H9 (cell line): ENCODE data around the gene ARHGAP4. TPM values are rescaled to one million over a fixed set of nuclear protein-coding genes. Genes with fewer than 3 reads are reported as not detected.

Experiments used
- DNase-seq: peaks from one replicate; pipeline ENCODE4 v3.0.0-alpha.2; 2017
- H2AFZ ChIP-seq: one replicate; pipeline ENCODE4 v1.6.1; 2013; ENCODE audit warnings: mild to moderate bottlenecking, low read length, control low read depth, moderate library complexity
- H2AK5ac ChIP-seq: 2 replicates; pipeline ENCODE4 v1.6.1; 2013; ENCODE audit warnings: low read length, control low read depth, mixed read lengths; ENCODE audit not compliant: insufficient read length
- H2BK120ac ChIP-seq: one replicate; pipeline ENCODE4 v1.6.1; 2013; ENCODE audit warnings: low read depth, mild to moderate bottlenecking, low read length, control low read depth, inconsistent platforms; ENCODE audit not compliant: poor library complexity, severe bottlenecking
- H2BK12ac ChIP-seq: 2 replicates; pipeline ENCODE4 v1.6.1; 2013; ENCODE audit warnings: low read length, control low read depth, mixed read lengths, low read depth; ENCODE audit not compliant: insufficient read length
- H2BK15ac ChIP-seq: 2 replicates; pipeline ENCODE4 v1.6.1; 2013; ENCODE audit warnings: low read depth, low read length, control low read depth
- H2BK20ac ChIP-seq: one replicate; pipeline ENCODE4 v1.6.1; 2013; ENCODE audit warnings: low read depth, mild to moderate bottlenecking, low read length, control low read depth, inconsistent platforms; ENCODE audit not compliant: poor library complexity, severe bottlenecking
- H2BK5ac ChIP-seq: 2 replicates; pipeline ENCODE4 v1.6.1; 2013; ENCODE audit warnings: low read length, control low read depth, mixed read lengths; ENCODE audit not compliant: insufficient read length
- H3K14ac ChIP-seq: 2 replicates; pipeline ENCODE4 v1.6.1; 2013; ENCODE audit warnings: low read length, control low read depth; ENCODE audit not compliant: insufficient read depth
- H3K18ac ChIP-seq: 2 replicates; pipeline ENCODE4 v1.6.1; 2013; ENCODE audit warnings: low read depth, mild to moderate bottlenecking, mixed read lengths, low read length, control low read depth; ENCODE audit not compliant: insufficient read length
- H3K23ac ChIP-seq: 2 replicates; pipeline ENCODE4 v1.6.1; 2013; ENCODE audit warnings: low read length, control low read depth, mixed read lengths, low read depth; ENCODE audit not compliant: insufficient read length
- H3K23me2 ChIP-seq: 2 replicates; pipeline ENCODE4 v1.6.1; 2013; ENCODE audit warnings: low read depth, mild to moderate bottlenecking, mixed read lengths, low read length, control low read depth; ENCODE audit not compliant: insufficient read length, poor library complexity, severe bottlenecking
- H3K27ac ChIP-seq: 2 replicates; pipeline ENCODE4 v1.5.1; 2013; ENCODE audit warnings: low read length, control low read depth, mixed read lengths, low read depth; ENCODE audit not compliant: insufficient read length
- H3K27me3 ChIP-seq: 2 replicates; pipeline ENCODE4 v1.6.1; 2013; ENCODE audit warnings: low read length, control low read depth, inconsistent platforms; ENCODE audit not compliant: insufficient read depth
- H3K4ac ChIP-seq: 2 replicates; pipeline ENCODE4 v1.6.1; 2013; ENCODE audit warnings: low read depth, mild to moderate bottlenecking, control low read depth, inconsistent platforms, low read length, moderate library complexity
- H3K4me1 ChIP-seq: 2 replicates; pipeline ENCODE4 v1.6.1; 2013; ENCODE audit warnings: low read length, control low read depth, inconsistent platforms; ENCODE audit not compliant: insufficient read depth
- H3K4me2 ChIP-seq: 2 replicates; pipeline ENCODE4 v1.6.1; 2013; ENCODE audit warnings: low read length, control low read depth, mixed read lengths; ENCODE audit not compliant: insufficient read length, insufficient read depth
- H3K56ac ChIP-seq: 2 replicates; pipeline ENCODE4 v1.6.1; 2013; ENCODE audit warnings: low read depth, mild to moderate bottlenecking, mixed read lengths, low read length, control low read depth; ENCODE audit not compliant: insufficient read length
- H3K79me1 ChIP-seq: 2 replicates; pipeline ENCODE4 v1.6.1; 2013; ENCODE audit warnings: low read depth, mild to moderate bottlenecking, moderate library complexity, low read length, control low read depth, inconsistent platforms; ENCODE audit not compliant: insufficient read depth, poor library complexity, severe bottlenecking
- H3K79me2 ChIP-seq: 2 replicates; pipeline ENCODE4 v1.6.1; 2013; ENCODE audit warnings: low read length, control low read depth, inconsistent platforms; ENCODE audit not compliant: insufficient read depth
- H3K9ac ChIP-seq: 2 replicates; pipeline ENCODE4 v1.6.1; 2013; ENCODE audit warnings: low read length, control low read depth, mixed read lengths; ENCODE audit not compliant: insufficient read length; ENCODE audit errors: extremely low read depth
- H3K9me3 ChIP-seq: one replicate; pipeline ENCODE4 v1.6.1; 2013; ENCODE audit warnings: low read depth, low read length, inconsistent platforms; ENCODE audit not compliant: control insufficient read depth
- H3T11ph ChIP-seq: one replicate; pipeline ENCODE4 v1.6.1; 2013; ENCODE audit warnings: mild to moderate bottlenecking, low read length, control low read depth, inconsistent platforms
- H4K20me1 ChIP-seq: one replicate; pipeline ENCODE4 v1.6.1; 2013; ENCODE audit not compliant: control insufficient read depth, insufficient read length, insufficient read depth
- H4K5ac ChIP-seq: 2 replicates; pipeline ENCODE4 v1.6.1; 2013; ENCODE audit warnings: low read depth, mild to moderate bottlenecking, mixed read lengths, low read length, control low read depth; ENCODE audit not compliant: insufficient read length
- H4K8ac ChIP-seq: replicated peaks from 2 replicates; pipeline ENCODE4 v1.6.1; 2013; ENCODE audit warnings: low read length, control low read depth, mixed read lengths, low read depth; ENCODE audit not compliant: insufficient read length
- H4K91ac ChIP-seq: 2 replicates; pipeline ENCODE4 v1.6.1; 2013; ENCODE audit warnings: low read depth, mild to moderate bottlenecking, moderate library complexity, mixed read lengths, low read length, control low read depth; ENCODE audit not compliant: insufficient read length
- H3K27ac Mint-ChIP-seq, 3 experiments: 2 replicates in 2 of 3; 3 replicates in 1 of 3; pipeline ENCODE4 v1.8.0; 2020 to 2021; ENCODE audit warnings: mixed read lengths in 3 of 3, mild to moderate bottlenecking in 1 of 3, moderate library complexity in 1 of 3
- H3K27me3 Mint-ChIP-seq: 2 replicates; pipeline ENCODE4 v1.8.0; 2021; ENCODE audit warnings: low read depth, mild to moderate bottlenecking, moderate library complexity, mixed read lengths
- H3K36me3 Mint-ChIP-seq, 3 experiments: 2 replicates in 2 of 3; 3 replicates in 1 of 3; pipeline ENCODE4 v1.8.0; 2020 to 2021; ENCODE audit warnings: low read depth in 3 of 3, mixed read lengths in 3 of 3; ENCODE audit not compliant: insufficient read depth in 1 of 3
- H3K4me1 Mint-ChIP-seq, 2 experiments: 2 replicates each; pipeline ENCODE4 v1.8.0; 2020; ENCODE audit warnings: mixed read lengths in 2 of 2
- H3K4me3 Mint-ChIP-seq, 2 experiments: 2 replicates in 1 of 2; 3 replicates in 1 of 2; pipeline ENCODE4 v1.8.0; 2020 to 2021; ENCODE audit warnings: mild to moderate bottlenecking in 2 of 2, mixed read lengths in 2 of 2, moderate library complexity in 1 of 2
- H3K9me3 Mint-ChIP-seq, 2 experiments: 2 replicates in 1 of 2; 3 replicates in 1 of 2; pipeline ENCODE4 v1.8.0; 2020; ENCODE audit warnings: mild to moderate bottlenecking in 2 of 2, mixed read lengths in 2 of 2, moderate library complexity in 1 of 2
- WGBS: extraction: QIAGEN DNeasy Blood & Tissue Kit; methylation state at CpG from one replicate; pipeline ENCODE4 v1.1.7; 2013; ENCODE audit warnings: missing lambda C conversion rate, low lambda C conversion rate, mixed read lengths; ENCODE audit not compliant: insufficient read length; ENCODE audit errors: extremely low coverage; 5-methylcytosine and 5-hydroxymethylcytosine counted together
- total RNA-seq: library from RNA; stranded (reverse); gene quantifications from 2 replicates; pipeline ENCODE4 v1.2.1, GENCODE V29; 2021
- TF ChIP-seq, protein P1 (sequence below): fragments of 200-600 bp; sonication (generic); conservative IDR thresholded peaks from 3 replicates; pipeline ENCODE4 v1.8.0; 2021; ENCODE audit warnings: antibody characterized with exemption, mild to moderate bottlenecking

ARHGAP4 gene
- total RNA-seq, 1 experiment from 2014 or later = 37.8 TPM

GRCh38 chrX:153884136-153884535 lies 41.9 kb downstream of the ARHGAP4 start:
- no peak overlapping the region for H2BK15ac ChIP-seq
- no peak overlapping the region for H2AK5ac ChIP-seq
- no peak overlapping the region for H4K8ac ChIP-seq
- H3K9ac ChIP-seq = no peak overlapping the region
- no peak overlapping the region for H2BK5ac ChIP-seq
- H2AFZ ChIP-seq = no peak overlapping the region
- no peak overlapping the region for H3K4ac ChIP-seq
- no peak overlapping the region for H3K27ac ChIP-seq
- WGBS = no CpG with 5 or more reads among the region's 13 CpGs
- H3K36me3 Mint-ChIP-seq = peaks cover 4 to 13% (median 10%) of the 10 kb centered on the region in 3 experiments; a peak in 6 of 7 replicates
- no peak overlapping the region for H2BK12ac ChIP-seq
- H3K14ac ChIP-seq = no peak overlapping the region
- H4K5ac ChIP-seq = no peak overlapping the region
- no peak overlapping the region for H2BK20ac ChIP-seq
- TF ChIP-seq, protein P1, sequence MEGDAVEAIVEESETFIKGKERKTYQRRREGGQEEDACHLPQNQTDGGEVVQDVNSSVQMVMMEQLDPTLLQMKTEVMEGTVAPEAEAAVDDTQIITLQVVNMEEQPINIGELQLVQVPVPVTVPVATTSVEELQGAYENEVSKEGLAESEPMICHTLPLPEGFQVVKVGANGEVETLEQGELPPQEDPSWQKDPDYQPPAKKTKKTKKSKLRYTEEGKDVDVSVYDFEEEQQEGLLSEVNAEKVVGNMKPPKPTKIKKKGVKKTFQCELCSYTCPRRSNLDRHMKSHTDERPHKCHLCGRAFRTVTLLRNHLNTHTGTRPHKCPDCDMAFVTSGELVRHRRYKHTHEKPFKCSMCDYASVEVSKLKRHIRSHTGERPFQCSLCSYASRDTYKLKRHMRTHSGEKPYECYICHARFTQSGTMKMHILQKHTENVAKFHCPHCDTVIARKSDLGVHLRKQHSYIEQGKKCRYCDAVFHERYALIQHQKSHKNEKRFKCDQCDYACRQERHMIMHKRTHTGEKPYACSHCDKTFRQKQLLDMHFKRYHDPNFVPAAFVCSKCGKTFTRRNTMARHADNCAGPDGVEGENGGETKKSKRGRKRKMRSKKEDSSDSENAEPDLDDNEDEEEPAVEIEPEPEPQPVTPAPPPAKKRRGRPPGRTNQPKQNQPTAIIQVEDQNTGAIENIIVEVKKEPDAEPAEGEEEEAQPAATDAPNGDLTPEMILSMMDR = no peak
- no peak overlapping the region for H2BK120ac ChIP-seq
- no peak overlapping the region for H3K56ac ChIP-seq
- H3K23me2 ChIP-seq = peaks cover 4% of the 10 kb centered on the region
- H3K9me3 ChIP-seq = peaks cover 11% of the 10 kb centered on the region
- no peaks in the 10 kb centered on the region for H3K79me1 ChIP-seq
- no peak overlapping the region for H4K91ac ChIP-seq
- H3T11ph ChIP-seq = no peak overlapping the region
- H3K9me3 Mint-ChIP-seq = peaks cover 46 to 69% of the 10 kb centered on the region in 2 experiments
- H3K4me2 ChIP-seq = no peak overlapping the region
- H3K4me1 Mint-ChIP-seq = peaks cover 17 to 40% of the 10 kb centered on the region in 2 experiments
- H4K20me1 ChIP-seq = no peaks in the 10 kb centered on the region
- H3K4me1 ChIP-seq = no peaks in the 10 kb centered on the region
- H3K27ac Mint-ChIP-seq = no peak overlapping the region
- H3K27me3 Mint-ChIP-seq = peaks cover 35% of the 10 kb centered on the region
- H3K27me3 ChIP-seq = no peaks in the 10 kb centered on the region
- H3K18ac ChIP-seq = no peak overlapping the region
- no peaks in the 10 kb centered on the region for H3K79me2 ChIP-seq
- no peak for DNase-seq
- H3K4me3 Mint-ChIP-seq = peak overlapping the region; percentile 15 to 27; a peak in 3 of 5 replicates
- H3K23ac ChIP-seq = no peak overlapping the region
